GM21723 (cell line): Measurements from ENCODE around the gene C1orf185.
A peak's percentile ranks its signal among the peaks of the same experiment; 100 is the strongest.
"Not testable (repeated sequence)": the region's sequence is repeated elsewhere in the genome, so short reads cannot be mapped to it uniquely, and the experiment has no call there.

Experiments
- ATAC-seq: cut with Tn5 transposase; IDR thresholded peaks from one replicate; pipeline ENCODE4 v1.9.1; 2021; ENCODE audit warnings: mild to moderate bottlenecking, moderate library complexity; ENCODE audit not compliant: unreplicated experiment

Gene C1orf185

GRCh38 chr1:51133045-51133444 lies 31.0 kb downstream of the C1orf185 start:
- ATAC-seq = no peak

- ATAC-seq = not testable (repeated sequence)
Measured at GRCh38 chr1:51137696-51138095, 35.7 kb downstream of the C1orf185 start.

- no peak for ATAC-seq
Measured at GRCh38 chr1:51139474-51139873, 37.4 kb downstream of the C1orf185 start.

- no peak for ATAC-seq
Measured at GRCh38 chr1:51147394-51147793, 45.4 kb downstream of the C1orf185 start.

GRCh38 chr1:51154776-51155175 lies 52.7 kb downstream of the C1orf185 start:
- no peak for ATAC-seq

GRCh38 chr1:51156752-51157151 lies 54.7 kb downstream of the C1orf185 start:
- ATAC-seq = no peak

GRCh38 chr1:51157395-51157794 lies 55.4 kb downstream of the C1orf185 start:
- ATAC-seq = no peak

- ATAC-seq = no peak
Measured at GRCh38 chr1:51158263-51158662, 56.2 kb downstream of the C1orf185 start.

- not testable (repeated sequence) for ATAC-seq
Measured at GRCh38 chr1:51162560-51162959, 60.5 kb downstream of the C1orf185 start.

- ATAC-seq = no peak
Measured at GRCh38 chr1:51165540-51165939, 63.5 kb downstream of the C1orf185 start.

GRCh38 chr1:51168266-51168845 lies 66.3 kb downstream of the C1orf185 start:
- ATAC-seq = no peak

- ATAC-seq = no peak
Measured at GRCh38 chr1:51168936-51169335, 66.9 kb downstream of the C1orf185 start.

GRCh38 chr1:51170342-51170741 lies 68.3 kb downstream of the C1orf185 start:
- no peak for ATAC-seq

GRCh38 chr1:51172811-51173210 lies 70.8 kb downstream of the C1orf185 start:
- no peak for ATAC-seq

GRCh38 chr1:51175278-51175677 lies 73.2 kb downstream of the C1orf185 start:
- ATAC-seq = no peak

- ATAC-seq = not testable (repeated sequence)
Measured at GRCh38 chr1:51177988-51178387, 76.0 kb downstream of the C1orf185 start.

GRCh38 chr1:51188230-51188629 lies 86.2 kb downstream of the C1orf185 start:
- ATAC-seq = no peak

GRCh38 chr1:51189421-51190073 lies 87.5 kb downstream of the C1orf185 start:
- peak; percentile 70 for ATAC-seq

- ATAC-seq = no peak
Measured at GRCh38 chr1:51190961-51191360, 88.9 kb downstream of the C1orf185 start.

GRCh38 chr1:51192213-51192843 lies 90.3 kb downstream of the C1orf185 start:
- ATAC-seq = no peak

- no peak for ATAC-seq
Measured at GRCh38 chr1:51193564-51193963, 91.5 kb downstream of the C1orf185 start.
